GM23248 (cell line): ENCODE data around the gene SCN3B. TPM values are rescaled to one million over a fixed set of nuclear protein-coding genes. Genes with fewer than 3 reads are reported as not detected.

ENCODE experiments used
- DNase-seq: peaks from one replicate; pipeline ENCODE4 v3.0.0-alpha.2; 2015
- H2AFZ ChIP-seq: fragments of 200-600 bp; sonication (generic); 2 replicates; pipeline ENCODE4 v1.6.1; 2016; ENCODE audit warnings: antibody characterized with exemption
- H3F3A ChIP-seq: fragments of 200-600 bp; sonication (generic); 2 replicates; pipeline ENCODE4 v1.6.1; 2016; ENCODE audit warnings: mild to moderate bottlenecking, antibody characterized with exemption, mixed run types; ENCODE audit not compliant: insufficient read depth
- H3K27ac ChIP-seq: fragments of 200-600 bp; sonication (generic); 2 replicates; pipeline ENCODE4 v1.5.1; 2016; ENCODE audit warnings: mild to moderate bottlenecking
- H3K27me3 ChIP-seq: fragments of 200-600 bp; sonication (generic); replicated peaks from 2 replicates; pipeline ENCODE4 v1.6.1; 2016; ENCODE audit warnings: mild to moderate bottlenecking; ENCODE audit not compliant: insufficient read depth
- H3K36me3 ChIP-seq: fragments of 200-600 bp; sonication (generic); 2 replicates; pipeline ENCODE4 v1.6.1; 2016; ENCODE audit warnings: low read depth, mild to moderate bottlenecking
- H3K4me1 ChIP-seq: fragments of 200-600 bp; sonication (generic); 2 replicates; pipeline ENCODE4 v1.6.1; 2016; ENCODE audit warnings: mild to moderate bottlenecking; ENCODE audit not compliant: insufficient read depth
- H3K4me2 ChIP-seq: fragments of 200-600 bp; sonication (generic); one replicate; pipeline ENCODE4 v1.6.1; 2016; ENCODE audit warnings: mild to moderate bottlenecking; ENCODE audit not compliant: unreplicated experiment
- H3K4me3 ChIP-seq: fragments of 200-600 bp; sonication (generic); 2 replicates; pipeline ENCODE4 v1.5.1; 2016; ENCODE audit warnings: mild to moderate bottlenecking
- H3K79me2 ChIP-seq: fragments of 200-600 bp; sonication (generic); 2 replicates; pipeline ENCODE4 v1.6.1; 2016; ENCODE audit warnings: mild to moderate bottlenecking; ENCODE audit not compliant: insufficient read depth
- H3K9ac ChIP-seq: fragments of 200-600 bp; sonication (generic); 2 replicates; pipeline ENCODE4 v1.6.1; 2016; ENCODE audit warnings: mild to moderate bottlenecking
- H3K9me2 ChIP-seq: fragments of 200-600 bp; sonication (generic); 2 replicates; pipeline ENCODE4 v1.6.1; 2016; ENCODE audit warnings: mixed run types, mild to moderate bottlenecking, moderate library complexity; ENCODE audit not compliant: insufficient read depth
- H3K9me3 ChIP-seq: fragments of 200-600 bp; sonication (generic); one replicate; pipeline ENCODE4 v1.6.1; 2017; ENCODE audit warnings: low read depth
- H4K20me1 ChIP-seq: fragments of 200-600 bp; sonication (generic); 2 replicates; pipeline ENCODE4 v1.6.0; 2016; ENCODE audit not compliant: insufficient read depth
- EZH2 ChIP-seq: fragments of 200-600 bp; sonication (generic); IDR thresholded peaks from 2 replicates; pipeline ENCODE4 v1.6.1; 2018; ENCODE audit warnings: antibody characterized with exemption, mild to moderate bottlenecking; ENCODE audit not compliant: insufficient read depth, poor library complexity, severe bottlenecking
- EZH2phosphoT487 ChIP-seq: fragments of 200-600 bp; sonication (generic); IDR thresholded peaks from 2 replicates; pipeline ENCODE4 v1.6.1; 2018; ENCODE audit warnings: antibody characterized with exemption, moderate library complexity, mild to moderate bottlenecking, low read depth; ENCODE audit not compliant: insufficient read depth
- WGBS, 2 experiments: methylation state at CpG; one replicate each; pipeline ENCODE4 v1.1.6; 2015 to 2017; ENCODE audit warnings: low lambda C conversion rate in 2 of 2, low coverage in 1 of 2; ENCODE audit errors: missing lambda C conversion rate in 2 of 2; 5-methylcytosine and 5-hydroxymethylcytosine counted together
- in situ Hi-C: fragments of 300-500 bp; cut with MboI; formaldehyde crosslinking; loops from 2 replicates; pipeline ENCODE4 v1.15.0; 2020
- polyA plus RNA-seq: library from polyadenylated mRNA; unstranded; fragments of >200 nt; fragmentation: Nextera tagmentation; extraction: Ambion mirVana; gene quantifications from 2 replicates; pipeline ENCODE4 v1.2.1, GENCODE V29; 2016
- total RNA-seq: library from RNA; depleted of rRNA; stranded (reverse); fragments of >200 nt; shearing (Covaris generic); gene quantifications from 2 replicates; pipeline ENCODE4 v1.2.3, GENCODE V29; 2014

The SCN3B gene
- total and polyA plus RNA-seq, 2 experiments from 2014 or later, result 0.33 TPM; not detected in 1

DNA sequence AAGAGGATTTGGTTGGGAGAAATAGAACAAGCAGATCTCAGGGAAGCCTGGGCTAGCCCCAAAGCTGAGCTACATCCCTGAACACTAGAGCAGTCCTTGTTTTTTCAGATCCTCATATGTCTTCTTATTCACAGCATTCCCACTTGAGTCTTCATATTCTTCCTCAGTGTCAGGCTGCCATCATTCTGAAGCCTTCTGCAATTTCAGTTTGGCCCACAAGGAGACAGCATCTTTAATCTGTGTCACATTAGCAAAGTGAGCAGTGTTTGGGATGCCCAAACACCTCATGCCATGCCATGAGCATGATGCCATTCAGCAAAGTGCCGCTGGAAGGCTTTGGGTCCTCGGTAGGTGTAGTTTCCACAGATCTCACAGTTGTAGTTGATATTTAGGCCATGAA is 56.6 kb downstream of the SCN3B start:
- H3K9me3 ChIP-seq, result no peaks in the 10 kb centered on the region
- no peaks in the 10 kb centered on the region for H4K20me1 ChIP-seq
- H3K4me2 ChIP-seq, result no peak overlapping the region
- no peaks in the 10 kb centered on the region for H3K27me3 ChIP-seq
- DNase-seq, result no peak
- no peaks in the 10 kb centered on the region for H3K79me2 ChIP-seq
- peaks cover 14% of the 10 kb centered on the region for H3K4me1 ChIP-seq
- no peak overlapping the region for H3K27ac ChIP-seq
- H3K36me3 ChIP-seq, result peaks cover 9% of the 10 kb centered on the region; the same call in 1 of the 2 replicates
- TF ChIP-seq EZH2phosphoT487 (no peak), EZH2 (no peak)
- H3K4me3 ChIP-seq, result no peak overlapping the region
- no peak overlapping the region for H2AFZ ChIP-seq
- no peak overlapping the region for H3K9ac ChIP-seq
- in situ Hi-C loops, result no loop called here
- WGBS, 2 experiments, result 97 to 98% methylated on average over 2 of the region's 2 CpGs
- peaks cover 20% of the 10 kb centered on the region for H3F3A ChIP-seq
- no peaks in the 10 kb centered on the region for H3K9me2 ChIP-seq

DNA sequence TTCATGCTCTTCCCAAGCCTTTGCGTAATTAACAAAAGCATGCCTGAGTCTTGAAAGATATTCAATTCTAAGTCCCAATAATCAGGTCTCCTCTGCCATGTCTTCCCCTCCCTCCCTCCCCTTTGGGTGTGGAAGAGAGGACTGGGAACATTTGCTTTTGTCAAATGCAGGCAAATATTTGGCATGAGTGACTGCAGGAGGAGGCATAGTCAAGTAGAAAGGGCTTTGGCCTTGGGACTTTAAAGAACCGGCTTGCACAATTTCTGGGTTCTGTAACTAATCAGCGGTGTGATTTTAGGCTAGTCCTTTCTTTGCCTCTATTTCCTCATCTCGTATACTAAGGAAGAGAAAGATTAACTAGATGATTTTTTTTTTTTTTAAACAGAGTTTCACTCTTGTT is 59.5 kb downstream of the SCN3B start:
- Histone ChIP-seq H3K9me3 (no peaks in the 10 kb centered on the region), H3K4me1 (peaks cover 9% of the 10 kb centered on the region), H3K27ac (no peak overlapping the region), H3K9ac (no peak overlapping the region), H3K9me2 (no peaks in the 10 kb centered on the region), H2AFZ (no peak overlapping the region), H4K20me1 (no peaks in the 10 kb centered on the region), H3K79me2 (no peaks in the 10 kb centered on the region), H3K27me3 (no peaks in the 10 kb centered on the region), H3K36me3 (peaks cover 9% of the 10 kb centered on the region; the same call in 1 of the 2 replicates), H3F3A (peaks cover 3% of the 10 kb centered on the region), H3K4me2 (no peak overlapping the region), H3K4me3 (no peak overlapping the region)
- in situ Hi-C loops, result no loop called here
- no peak for DNase-seq
- TF ChIP-seq EZH2 (no peak), EZH2phosphoT487 (no peak)
- whole genome bisulfite sequencing, 2 experiments, result 55 to 56% methylated on average over 4 of the region's 4 CpGs

DNA sequence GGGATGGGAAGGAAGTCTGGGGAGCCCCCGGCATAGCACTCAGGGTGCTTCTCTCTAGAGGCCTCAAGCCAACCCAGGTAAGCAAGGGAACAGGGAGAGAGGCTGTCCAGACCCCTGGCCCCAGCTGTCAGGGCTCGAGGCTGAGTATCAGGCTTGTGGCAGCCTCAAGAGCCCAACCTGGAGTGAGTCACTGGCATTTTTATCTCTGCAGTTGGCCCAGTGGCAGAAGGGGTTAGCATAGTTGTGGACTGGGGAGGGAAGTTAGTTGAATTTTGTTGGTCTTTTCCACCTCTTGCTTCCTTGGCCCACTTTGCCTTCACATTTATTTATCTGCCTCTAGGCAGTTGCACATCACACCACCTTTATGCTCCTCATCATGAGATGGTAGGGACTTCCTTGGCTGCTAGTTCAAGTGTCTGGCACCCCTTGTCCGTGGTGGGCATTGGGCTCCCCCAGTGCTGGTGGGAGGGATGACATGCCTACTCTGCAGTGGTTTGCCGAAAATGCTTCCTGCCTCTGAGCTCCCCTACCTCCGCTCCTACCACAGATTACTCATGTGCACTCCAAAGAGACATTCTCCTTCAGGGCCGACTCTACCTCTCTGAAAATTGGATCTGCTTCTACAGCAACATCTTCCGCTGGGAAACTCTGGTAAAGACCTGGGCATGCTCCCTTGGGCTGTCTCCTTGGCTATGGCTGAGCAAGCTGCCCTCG is 60.1 kb downstream of the SCN3B start:
- Histone ChIP-seq H3K9me3 (no peaks in the 10 kb centered on the region), H3K4me2 (no peak overlapping the region), H3F3A (no peaks in the 10 kb centered on the region), H3K27ac (no peak overlapping the region), H3K4me1 (peaks cover 12% of the 10 kb centered on the region), H3K9ac (no peak overlapping the region), H3K4me3 (no peak overlapping the region), H3K27me3 (no peaks in the 10 kb centered on the region), H4K20me1 (no peaks in the 10 kb centered on the region), H3K9me2 (no peaks in the 10 kb centered on the region), H2AFZ (no peak overlapping the region), H3K79me2 (no peaks in the 10 kb centered on the region), H3K36me3 (peaks cover 9% of the 10 kb centered on the region; the same call in 1 of the 2 replicates)
- peak; percentile 47 for DNase-seq
- TF ChIP-seq EZH2, result no peak
- no peak for TF ChIP-seq EZH2phosphoT487
- 78 to 80% methylated on average over 8 of the region's 8 CpGs for whole genome bisulfite sequencing, 2 experiments
- in situ Hi-C loops, result no loop called here

DNA sequence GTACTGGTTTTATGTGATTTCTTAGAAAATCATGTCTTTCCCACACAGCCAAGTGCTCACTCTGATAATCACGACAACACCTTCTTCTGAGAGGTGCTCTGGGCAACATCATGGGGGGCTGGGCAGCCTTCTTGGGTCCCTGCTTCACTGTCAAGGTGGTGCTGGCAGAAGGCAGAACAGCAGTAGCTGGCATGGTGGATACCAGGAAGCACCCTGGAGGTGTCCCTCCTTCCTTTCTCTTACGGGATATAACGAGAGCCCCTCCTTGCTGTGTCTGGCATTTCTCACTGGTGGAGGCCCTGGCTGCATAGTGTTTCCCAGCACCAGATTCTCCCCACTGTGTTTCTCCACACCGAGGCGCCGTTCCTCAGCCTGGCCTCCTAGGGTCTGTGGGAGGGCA is 60.9 kb downstream of the SCN3B start:
- H3K9me2 ChIP-seq, result no peaks in the 10 kb centered on the region
- WGBS, 2 experiments, result 90 to 94% methylated on average over 5 of the region's 6 CpGs
- TF ChIP-seq EZH2phosphoT487, result no peak
- no peak for TF ChIP-seq EZH2

More for the DNA sequence above, 60.9 kb downstream of the SCN3B start:
- no peak overlapping the region for H3K4me3 ChIP-seq
- H4K20me1 ChIP-seq, result no peaks in the 10 kb centered on the region
- no peak overlapping the region for H3K4me2 ChIP-seq
- no peak overlapping the region for H3K9ac ChIP-seq
- H3K36me3 ChIP-seq, result peaks cover 9% of the 10 kb centered on the region; the same call in 1 of the 2 replicates
- no peak overlapping the region for H3K27ac ChIP-seq
- H3K79me2 ChIP-seq, result no peaks in the 10 kb centered on the region
- no peak for DNase-seq
- in situ Hi-C loops, result no loop called here
- no peak overlapping the region for H2AFZ ChIP-seq
- peaks cover 12% of the 10 kb centered on the region for H3K4me1 ChIP-seq
- no peaks in the 10 kb centered on the region for H3K9me3 ChIP-seq
- H3K27me3 ChIP-seq, result no peaks in the 10 kb centered on the region
- H3F3A ChIP-seq, result no peaks in the 10 kb centered on the region
